Neural progenitor cell (in vitro differentiated cells): ENCODE data around the gene PGM5. TPM values are rescaled to one million over a fixed set of nuclear protein-coding genes. Genes with fewer than 3 reads are reported as not detected.

Source experiments
- DNase-seq: peaks from one replicate; pipeline ENCODE4 v3.0.0-alpha.2; 2016; ENCODE audit warnings: low spot score
- H2AFZ ChIP-seq: fragments of 200-600 bp; sonication (generic); replicated peaks from 2 replicates; pipeline ENCODE4 v1.6.1; 2016; ENCODE audit warnings: antibody characterized with exemption
- H3F3A ChIP-seq: fragments of 200-600 bp; sonication (generic); 2 replicates; pipeline ENCODE4 v1.6.1; 2016; ENCODE audit warnings: antibody characterized with exemption, low read depth
- H3K27ac ChIP-seq: fragments of 200-600 bp; sonication (generic); 2 replicates; pipeline ENCODE4 v1.5.1; 2016; ENCODE audit warnings: mild to moderate bottlenecking
- H3K27me3 ChIP-seq: fragments of 200-600 bp; sonication (generic); 2 replicates; pipeline ENCODE4 v1.6.1; 2016; ENCODE audit warnings: mild to moderate bottlenecking, moderate library complexity
- H3K36me3 ChIP-seq: fragments of 200-600 bp; sonication (generic); 2 replicates; pipeline ENCODE4 v1.5.1; 2016
- H3K4me1 ChIP-seq: fragments of 200-600 bp; sonication (generic); 2 replicates; pipeline ENCODE4 v1.6.1; 2016; ENCODE audit warnings: mixed run types
- H3K4me2 ChIP-seq: fragments of 200-600 bp; sonication (generic); 2 replicates; pipeline ENCODE4 v1.6.1; 2016
- H3K4me3 ChIP-seq: fragments of 200-600 bp; sonication (generic); 2 replicates; pipeline ENCODE4 v1.5.1; 2016
- H3K79me2 ChIP-seq: fragments of 200-600 bp; sonication (generic); 2 replicates; pipeline ENCODE4 v1.6.1; 2016; ENCODE audit warnings: low read depth
- H3K9ac ChIP-seq: fragments of 200-600 bp; sonication (generic); 2 replicates; pipeline ENCODE4 v1.6.1; 2016
- H3K9me3 ChIP-seq: fragments of 200-600 bp; sonication (generic); 2 replicates; pipeline ENCODE4 v1.5.1; 2016; ENCODE audit warnings: low read depth
- H4K20me1 ChIP-seq: fragments of 200-600 bp; sonication (generic); 2 replicates; pipeline ENCODE4 v1.6.1; 2016; ENCODE audit warnings: low read depth
- H3K27ac Mint-ChIP-seq: 3 replicates; pipeline ENCODE4 v1.8.0; 2021; ENCODE audit warnings: mixed read lengths
- H3K27me3 Mint-ChIP-seq: 2 replicates; pipeline ENCODE4 v1.8.0; 2022; ENCODE audit warnings: low read depth, mild to moderate bottlenecking, inconsistent platforms, moderate library complexity, mixed read lengths; ENCODE audit not compliant: insufficient read depth
- H3K36me3 Mint-ChIP-seq: 3 replicates; pipeline ENCODE4 v1.8.0; 2021; ENCODE audit warnings: mixed read lengths
- H3K4me1 Mint-ChIP-seq: 3 replicates; pipeline ENCODE4 v1.8.0; 2021; ENCODE audit warnings: mixed read lengths
- H3K4me3 Mint-ChIP-seq: 3 replicates; pipeline ENCODE4 v1.8.0; 2021; ENCODE audit warnings: mild to moderate bottlenecking, moderate library complexity, mixed read lengths
- H3K9me3 Mint-ChIP-seq: 3 replicates; pipeline ENCODE4 v1.8.0; 2020; ENCODE audit warnings: mixed read lengths
- CTCF ChIP-seq: fragments of 200-600 bp; sonication (generic); IDR thresholded peaks from 2 replicates; pipeline ENCODE4 v1.5.1; 2017; ENCODE audit warnings: antibody characterized with exemption, mild to moderate bottlenecking
- EZH2 ChIP-seq: fragments of 200-600 bp; sonication (generic); IDR thresholded peaks from 2 replicates; pipeline ENCODE4 v1.6.1; 2017; ENCODE audit warnings: antibody characterized with exemption, mild to moderate bottlenecking, moderate library complexity
- EZH2phosphoT487 ChIP-seq: fragments of 200-600 bp; sonication (generic); IDR thresholded peaks from 2 replicates; pipeline ENCODE4 v1.6.1; 2017; ENCODE audit warnings: antibody characterized with exemption
- total RNA-seq: library from RNA; depleted of rRNA; stranded (reverse); fragments of >200 nt; gene quantifications from 2 replicates; pipeline ENCODE4 v1.2.3, GENCODE V29; 2015; ENCODE audit warnings: low replicate concordance

Gene PGM5
- total RNA-seq, 1 donor from 2014 or later = 2.0 TPM

DNA sequence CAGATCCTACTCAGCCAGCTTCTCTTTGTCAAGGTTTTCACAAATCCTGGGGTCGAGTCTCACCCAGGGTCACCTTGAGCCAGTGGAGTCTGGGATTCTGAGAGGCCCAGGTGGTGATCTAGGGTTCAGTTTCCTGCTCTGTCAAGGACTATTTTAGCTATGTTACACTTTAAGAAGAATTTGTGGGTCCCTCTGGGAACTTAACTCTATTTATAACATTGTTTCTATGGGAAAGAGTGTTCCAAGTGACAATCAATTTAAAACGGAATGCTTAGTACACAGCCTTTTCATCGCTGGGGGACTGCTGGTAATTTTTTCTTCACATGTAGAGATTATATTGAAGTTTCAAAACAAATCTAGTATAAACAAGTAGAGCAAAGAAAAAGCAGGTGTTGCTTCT is 211.2 kb downstream of the PGM5 start:
- peaks cover 4% of the 10 kb centered on the region for H3K4me1 ChIP-seq
- no peaks in the 10 kb centered on the region for H4K20me1 ChIP-seq
- no peaks in the 10 kb centered on the region for H3K79me2 ChIP-seq
- Mint-ChIP-seq H3K27ac (no peak overlapping the region), H3K4me1 (peaks cover 22% of the 10 kb centered on the region), H3K36me3 (no peaks in the 10 kb centered on the region), H3K9me3 (peaks cover 8% of the 10 kb centered on the region), H3K27me3 (peaks cover 13% of the 10 kb centered on the region), H3K4me3 (no peak overlapping the region)
- no peak overlapping the region for H3K4me3 ChIP-seq
- no peak overlapping the region for H3K9ac ChIP-seq
- TF ChIP-seq CTCF (no peak), EZH2 (no peak), EZH2phosphoT487 (no peak)
- H2AFZ ChIP-seq = no peak overlapping the region
- H3F3A ChIP-seq = no peaks in the 10 kb centered on the region
- peaks cover 88% of the 10 kb centered on the region for H3K27me3 ChIP-seq
- no peak overlapping the region for H3K27ac ChIP-seq
- H3K9me3 ChIP-seq = no peaks in the 10 kb centered on the region
- no peak overlapping the region for H3K4me2 ChIP-seq
- H3K36me3 ChIP-seq = no peaks in the 10 kb centered on the region
- no peak for DNase-seq

GRCh38 chr9:68574150-68574549 is 217.7 kb downstream of the PGM5 start:
- H3K9ac ChIP-seq = no peak overlapping the region
- H3K79me2 ChIP-seq = no peaks in the 10 kb centered on the region
- H3K27me3 ChIP-seq = peaks cover 68% of the 10 kb centered on the region
- peaks cover 8% of the 10 kb centered on the region for H3K4me1 ChIP-seq
- H3K4me2 ChIP-seq = no peak overlapping the region
- no peak overlapping the region for H3K27ac Mint-ChIP-seq
- TF ChIP-seq EZH2phosphoT487 (no peak), CTCF (peak; percentile 28), EZH2 (no peak)
- no peak for DNase-seq
- H3K27me3 Mint-ChIP-seq = peaks cover 4% of the 10 kb centered on the region
- peaks cover 37% of the 10 kb centered on the region for H3K4me1 Mint-ChIP-seq
- H4K20me1 ChIP-seq = no peaks in the 10 kb centered on the region
- H3K27ac ChIP-seq = no peak overlapping the region
- H3K9me3 Mint-ChIP-seq = peaks cover 6% of the 10 kb centered on the region
- no peak overlapping the region for H3K4me3 ChIP-seq
- no peaks in the 10 kb centered on the region for H3K36me3 ChIP-seq
- H3F3A ChIP-seq = no peaks in the 10 kb centered on the region
- H3K36me3 Mint-ChIP-seq = no peaks in the 10 kb centered on the region
- no peaks in the 10 kb centered on the region for H3K9me3 ChIP-seq
- no peak overlapping the region for H2AFZ ChIP-seq
- no peak overlapping the region for H3K4me3 Mint-ChIP-seq

DNA sequence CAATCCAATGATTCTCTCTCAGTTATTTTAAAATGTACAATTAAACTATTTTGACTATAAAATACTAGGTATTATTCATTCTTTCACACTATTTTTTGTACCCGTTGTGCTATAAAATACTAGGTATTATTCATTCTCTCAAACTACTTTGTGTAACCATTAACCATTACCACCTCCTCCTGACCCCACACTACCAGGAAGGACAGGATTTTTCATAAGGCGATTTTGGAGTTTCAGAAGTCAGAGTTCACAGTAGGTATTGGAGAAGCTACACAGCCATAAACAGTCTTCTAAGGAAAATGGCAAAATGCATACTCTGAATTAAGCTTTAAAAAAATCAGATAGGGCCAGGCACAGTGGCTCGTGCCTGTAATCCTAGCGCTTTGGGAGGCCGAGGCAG is 219.4 kb downstream of the PGM5 start:
- Histone ChIP-seq H3K4me2 (no peak overlapping the region), H2AFZ (no peak overlapping the region), H3K9me3 (no peaks in the 10 kb centered on the region), H3K4me1 (peaks cover 8% of the 10 kb centered on the region), H3K4me3 (no peak overlapping the region), H3K27ac (no peak overlapping the region), H4K20me1 (no peaks in the 10 kb centered on the region), H3K27me3 (peaks cover 52% of the 10 kb centered on the region), H3F3A (no peaks in the 10 kb centered on the region), H3K79me2 (no peaks in the 10 kb centered on the region), H3K9ac (no peak overlapping the region), H3K36me3 (no peaks in the 10 kb centered on the region)
- Mint-ChIP-seq H3K4me1 (peaks cover 22% of the 10 kb centered on the region), H3K4me3 (no peak overlapping the region), H3K9me3 (peaks cover 8% of the 10 kb centered on the region), H3K27me3 (peaks cover 4% of the 10 kb centered on the region), H3K27ac (no peak overlapping the region), H3K36me3 (no peaks in the 10 kb centered on the region)
- no peak for DNase-seq
- TF ChIP-seq CTCF (no peak), EZH2 (no peak), EZH2phosphoT487 (no peak)
